ENCODE results near the gene MYH6.

MYH6 gene

GRCh38 chr14:23376482-23377197, 31.4 kb downstream of the MYH6 start, which contains the start of gene CMTM5:
Gene CMTM5 (plus strand): TSS chr14:23377046. CDS start chr14:23377252, 206 bp downstream.
- DNase-seq (ENCODE audit: low spot score) = no peak

GRCh38 chr14:23375527-23376251, 32.4 kb downstream of the MYH6 start:
- no peak for DNase-seq (ENCODE audit: low spot score)

- DNase-seq (ENCODE audit: low spot score) = no peak
These were observed 35.0 kb downstream of the MYH6 start for GRCh38 chr14:23373041-23373440.

GRCh38 chr14:23372509-23372908, 35.6 kb downstream of the MYH6 start, which contains the start of gene IL25:
Gene IL25 (plus strand): TSS chr14:23372809.
- no peak for DNase-seq (ENCODE audit: low spot score)

- no peak for DNase-seq (ENCODE audit: low spot score)
These were observed 36.2 kb downstream of the MYH6 start for GRCh38 chr14:23371865-23372264.

- DNase-seq (ENCODE audit: low spot score) = no peak
These were observed 37.9 kb downstream of the MYH6 start for GRCh38 chr14:23370221-23370620.

GRCh38 chr14:23366426-23366921, 41.6 kb downstream of the MYH6 start:
- no peak for DNase-seq (ENCODE audit: low spot score)

GRCh38 chr14:23365732-23366425, 42.2 kb downstream of the MYH6 start:
- DNase-seq (ENCODE audit: low spot score) = no peak

GRCh38 chr14:23365036-23365731, 42.9 kb downstream of the MYH6 start, which contains the start of gene EFS:
Gene EFS (minus strand): TSS chr14:23365172. CDS start chr14:23365025, 147 bp downstream.
- no peak for DNase-seq (ENCODE audit: low spot score)

- no peak for DNase-seq (ENCODE audit: low spot score)
These were observed 43.7 kb downstream of the MYH6 start for GRCh38 chr14:23364164-23365035.

GRCh38 chr14:23362200-23362599, 45.9 kb downstream of the MYH6 start:
- no peak for DNase-seq (ENCODE audit: low spot score)

- DNase-seq (ENCODE audit: low spot score) = no peak
These were observed 46.3 kb downstream of the MYH6 start for GRCh38 chr14:23361763-23362162.

GRCh38 chr14:23361320-23361719, 46.8 kb downstream of the MYH6 start:
- no peak for DNase-seq (ENCODE audit: low spot score)

GRCh38 chr14:23360496-23360895, 47.6 kb downstream of the MYH6 start:
- DNase-seq (ENCODE audit: low spot score) = no peak

GRCh38 chr14:23359722-23360447, 48.2 kb downstream of the MYH6 start:
- DNase-seq (ENCODE audit: low spot score) = no peak

- no peak for DNase-seq (ENCODE audit: low spot score)
These were observed 48.9 kb downstream of the MYH6 start for GRCh38 chr14:23359167-23359626.

- no peak for DNase-seq (ENCODE audit: low spot score)
These were observed 49.4 kb downstream of the MYH6 start for GRCh38 chr14:23358553-23359166.

GRCh38 chr14:23358042-23358441, 50.0 kb downstream of the MYH6 start:
- no peak for DNase-seq (ENCODE audit: low spot score)

- no peak for DNase-seq (ENCODE audit: low spot score)
These were observed 50.8 kb downstream of the MYH6 start for GRCh38 chr14:23357261-23357660.

- no peak for DNase-seq (ENCODE audit: low spot score)
These were observed 51.4 kb downstream of the MYH6 start for GRCh38 chr14:23356662-23357061.
